H1 (cell line): ENCODE results near the gene CPED1. TPM values are rescaled to one million over a fixed set of nuclear protein-coding genes. Genes with fewer than 3 reads are reported as not detected.

Source experiments
- CTCF ChIA-PET: fragments of 300-600 bp; sonication (Branson Sonifier 250); formaldehyde crosslinking; loops from one replicate; lab custom pipeline; 2021; ENCODE audit not compliant: partially characterized antibody; lab: Charles Lee
- POLR2A ChIA-PET: fragments of 300-600 bp; sonication (Branson Sonifier 250); formaldehyde crosslinking; loops from one replicate; lab custom pipeline; 2021; ENCODE audit warnings: inconsistent platforms; ENCODE audit not compliant: partially characterized antibody; lab: Charles Lee
- DNase-seq, 2 experiments: peaks; one replicate each; pipeline versions ENCODE4 v3.0.0 to v3.0.0-alpha.2; 2010 to 2022; ENCODE audit warnings: low spot score in 2 of 2, low read depth in 1 of 2, mixed read lengths in 1 of 2
- FAIRE-seq: peaks from 2 replicates; lab custom pipeline; 2011; peaks lifted over from hg19 to GRCh38; lab: Jason Lieb, UNC
- H2AFZ ChIP-seq: 2 replicates; pipeline ENCODE4 v1.8.1; 2012; ENCODE audit warnings: low read length, inconsistent platforms
- H2AK5ac ChIP-seq: 2 replicates; pipeline ENCODE4 v1.6.1; 2013; ENCODE audit warnings: low read depth, low read length
- H2BK120ac ChIP-seq: replicated peaks from 2 replicates; pipeline ENCODE3; 2013; ENCODE audit warnings: low read depth, low read length, inconsistent platforms
- H2BK12ac ChIP-seq: 2 replicates; pipeline ENCODE4 v1.6.1; 2013; ENCODE audit warnings: low read depth, low read length
- H2BK15ac ChIP-seq: 2 replicates; pipeline ENCODE4 v1.6.1; 2013; ENCODE audit warnings: low read length
- H2BK20ac ChIP-seq: 2 replicates; pipeline ENCODE4 v1.6.1; 2013; ENCODE audit warnings: low read length
- H2BK5ac ChIP-seq: 2 replicates; pipeline ENCODE4 v1.6.1; 2013; ENCODE audit warnings: low read depth, low read length
- H3K14ac ChIP-seq: 2 replicates; pipeline ENCODE4 v1.6.1; 2013; ENCODE audit warnings: inconsistent platforms; ENCODE audit not compliant: insufficient read length
- H3K18ac ChIP-seq: 2 replicates; pipeline ENCODE4 v1.6.1; 2013; ENCODE audit warnings: low read length; ENCODE audit errors: extremely low read depth
- H3K23ac ChIP-seq: 2 replicates; pipeline ENCODE4 v1.6.1; 2013; ENCODE audit warnings: inconsistent platforms; ENCODE audit not compliant: insufficient read length
- H3K23me2 ChIP-seq: 2 replicates; pipeline ENCODE4 v1.6.1; 2013; ENCODE audit warnings: low read depth, low read length
- H3K27ac ChIP-seq: 2 replicates; pipeline ENCODE4 v1.6.1; 2011; ENCODE audit warnings: low read depth, low read length, inconsistent platforms
- H3K27me3 ChIP-seq, 4 experiments: replicated peaks in 1 of 4; 1 replicate in 1 of 4; 2 replicates in 3 of 4; pipeline versions ENCODE4 v1.6.1 to v1.8.1; 2011 to 2013; ENCODE audit warnings: low read length in 3 of 4, mild to moderate bottlenecking in 3 of 4, inconsistent platforms in 2 of 4, mixed read lengths in 2 of 4, moderate library complexity in 1 of 4; ENCODE audit not compliant: control insufficient read depth in 3 of 4, insufficient read depth in 3 of 4; ENCODE audit errors: extremely low read depth in 1 of 4
- H3K36me3 ChIP-seq, 4 experiments: 2 replicates each; pipeline versions ENCODE4 v1.6.1 to v1.8.1; 2011 to 2013; ENCODE audit warnings: mild to moderate bottlenecking in 4 of 4, low read length in 3 of 4, moderate library complexity in 2 of 4, control low read depth in 1 of 4, inconsistent platforms in 1 of 4; ENCODE audit not compliant: insufficient read depth in 4 of 4, control insufficient read depth in 2 of 4
- H3K4ac ChIP-seq: replicated peaks from 2 replicates; pipeline ENCODE3; 2013; ENCODE audit warnings: low read length, low read depth, mixed read lengths, inconsistent platforms; ENCODE audit not compliant: insufficient read length
- H3K4me1 ChIP-seq, 4 experiments: replicated peaks in 1 of 4; 1 replicate in 1 of 4; 2 replicates in 3 of 4; pipeline versions ENCODE4 v1.6.1 to v1.8.1; 2011 to 2013; ENCODE audit warnings: low read length in 3 of 4, inconsistent platforms in 2 of 4, mixed read lengths in 1 of 4; ENCODE audit not compliant: insufficient read depth in 4 of 4, control insufficient read depth in 3 of 4
- H3K4me2 ChIP-seq, 2 experiments: 2 replicates each; pipeline versions ENCODE4 v1.6.1 to v1.8.1; 2011 to 2013; ENCODE audit warnings: low read depth in 2 of 2, low read length in 2 of 2, control low read depth in 1 of 2, inconsistent platforms in 1 of 2, mild to moderate bottlenecking in 1 of 2; ENCODE audit not compliant: insufficient read depth in 1 of 2
- H3K4me3 ChIP-seq, 4 experiments: fragments of 200-600, 300-600 bp in 1 of 4; sonication (generic), shearing (Covaris generic), sonication (Bioruptor Twin) in 1 of 4; 2 replicates each; pipeline versions ENCODE4 v1.5.1 to v1.8.1; 2011 to 2016; ENCODE audit warnings: low read length in 4 of 4, low read depth in 3 of 4, control low read depth in 2 of 4, inconsistent platforms in 2 of 4, mild to moderate bottlenecking in 2 of 4, mixed read lengths in 1 of 4, moderate library complexity in 1 of 4; ENCODE audit not compliant: insufficient read depth in 2 of 4; ENCODE audit errors: extremely low read depth in 1 of 4
- H3K56ac ChIP-seq: replicated peaks from 2 replicates; pipeline ENCODE3; 2013; ENCODE audit warnings: low read depth, mild to moderate bottlenecking, mixed read lengths, low read length, inconsistent platforms; ENCODE audit not compliant: insufficient read length
- H3K79me1 ChIP-seq: 2 replicates; pipeline ENCODE4 v1.6.1; 2013; ENCODE audit warnings: low read depth, low read length, control low read depth
- H3K79me2 ChIP-seq, 2 experiments: 2 replicates each; pipeline versions ENCODE4 v1.6.1 to v1.8.1; 2012 to 2013; ENCODE audit warnings: low read length in 2 of 2, mild to moderate bottlenecking in 2 of 2, inconsistent platforms in 1 of 2; ENCODE audit not compliant: insufficient read depth in 2 of 2, control insufficient read depth in 1 of 2
- H3K9ac ChIP-seq, 4 experiments: replicated peaks in 1 of 4; 1 replicate in 1 of 4; 2 replicates in 3 of 4; pipeline versions ENCODE4 v1.6.1 to v1.8.1; 2011 to 2013; ENCODE audit warnings: low read depth in 3 of 4, low read length in 3 of 4, control low read depth in 2 of 4, mild to moderate bottlenecking in 2 of 4, moderate library complexity in 2 of 4, inconsistent platforms in 1 of 4; ENCODE audit errors: extremely low read depth in 1 of 4
- H3K9me3 ChIP-seq, 2 experiments: 2 replicates each; pipeline versions ENCODE4 v1.6.1 to v1.8.1; 2012 to 2013; ENCODE audit warnings: mild to moderate bottlenecking in 2 of 2, moderate library complexity in 2 of 2, control low read depth in 1 of 2, inconsistent platforms in 1 of 2, low read depth in 1 of 2, low read length in 1 of 2, mixed read lengths in 1 of 2; ENCODE audit not compliant: insufficient read depth in 2 of 2
- H4K20me1 ChIP-seq, 2 experiments: replicated peaks in 1 of 2; 2 replicates each; pipeline versions ENCODE3 to v1.8.1; 2011 to 2013; ENCODE audit warnings: inconsistent platforms in 2 of 2, low read length in 2 of 2, mild to moderate bottlenecking in 1 of 2; ENCODE audit not compliant: insufficient read depth in 2 of 2, control insufficient read depth in 1 of 2
- H4K5ac ChIP-seq: 2 replicates; pipeline ENCODE4 v1.6.1; 2013; ENCODE audit warnings: low read length, low read depth, mixed read lengths, inconsistent platforms; ENCODE audit not compliant: insufficient read length
- H4K8ac ChIP-seq: 2 replicates; pipeline ENCODE4 v1.8.0; 2013; ENCODE audit warnings: mild to moderate bottlenecking, moderate library complexity, low read length, inconsistent platforms; ENCODE audit not compliant: insufficient read depth; ENCODE audit errors: extremely low read depth
- H4K91ac ChIP-seq: replicated peaks from 2 replicates; pipeline ENCODE3; 2013; ENCODE audit warnings: low read length, mixed read lengths, inconsistent platforms; ENCODE audit not compliant: insufficient read length
- BCL11A ChIP-seq, 2 experiments: IDR thresholded peaks; one replicate each; pipeline ENCODE4 v1.6.1; 2011; ENCODE audit warnings: low read depth in 2 of 2, low read length in 2 of 2, mild to moderate bottlenecking in 2 of 2
- WGBS, 2 experiments: shearing (Covaris generic) in 1 of 2; methylation state at CpG; one replicate each; pipeline versions ENCODE4 v1.1.6 to v1.1.7; 2013 to 2015; ENCODE audit warnings: low lambda C conversion rate in 2 of 2, mixed read lengths in 2 of 2, inconsistent platforms in 1 of 2, low coverage in 1 of 2, missing lambda C conversion rate in 1 of 2; ENCODE audit not compliant: insufficient replicate concordance in 2 of 2, insufficient coverage in 1 of 2, insufficient read length in 1 of 2; ENCODE audit errors: extremely low coverage in 1 of 2, missing lambda C conversion rate in 1 of 2; 5-methylcytosine and 5-hydroxymethylcytosine counted together
- polyA plus RNA-seq, 7 experiments: library from polyadenylated mRNA; depleted of rRNA in 3 of 7; stranded (reverse) in 5 of 7; unstranded in 2 of 7; fragments of >200 nt in 5 of 7; fragments of 200-250 nt in 2 of 7; gene quantifications; 1 replicate in 5 of 7; 2 replicates in 1 of 7; 4 replicates in 1 of 7; pipeline versions ENCODE4 v1.2.1 to v1.2.3, GENCODE V29; 2011 to 2013; ENCODE audit warnings: missing spikeins in 2 of 7, mixed read lengths in 2 of 7
- total RNA-seq: library from RNA; stranded (reverse); fragmentation: NEBNext Ultra II Directional; extraction: Animal tissue kit (Norgen Biotek cat#: 25700); gene quantifications from 2 replicates; pipeline ENCODE4 v1.2.1, GENCODE V29; 2021

Gene CPED1
- total and polyA plus RNA-seq, 2 of the 8 experiments (the other 6 are each of a cell fraction or from before 2014, with no cell fraction given), result 0.08 to 0.39 TPM

- no peak overlapping the region for H3K4me3 ChIP-seq
- ChIA-PET CTCF (interaction anchor here (0.5 to 0.6 kb wide), 2 partner anchors 9 to 149 kb away, joined by 3 to 4 read pairs; no protein-coding TSS in a partner anchor), POLR2A (interaction anchor here (1.0 kb wide), 1 partner anchor 19 kb away, joined by 3 read pairs; no protein-coding TSS in a partner anchor)
- H3K9me3 ChIP-seq, result no peaks in the 10 kb centered on the region
- no peaks in the 10 kb centered on the region for H4K20me1 ChIP-seq
- no peak for FAIRE-seq
- no peak overlapping the region for H3K4ac ChIP-seq
- H2BK5ac ChIP-seq, result no peak overlapping the region
- no peak overlapping the region for H3K4me2 ChIP-seq
- H2BK15ac ChIP-seq, result no peak overlapping the region
- DNase-seq, result no peak
- H3K18ac ChIP-seq, result no peak overlapping the region
- H2AFZ ChIP-seq, result no peak overlapping the region
- H3K79me2 ChIP-seq, result no peaks in the 10 kb centered on the region
- no peak overlapping the region for H3K23ac ChIP-seq
- no peak overlapping the region for H4K91ac ChIP-seq
- no peaks in the 10 kb centered on the region for H3K23me2 ChIP-seq
- H2BK20ac ChIP-seq, result no peak overlapping the region
- H3K4me1 ChIP-seq, result no peaks in the 10 kb centered on the region
- no peak overlapping the region for H2AK5ac ChIP-seq
- H3K14ac ChIP-seq, result no peak overlapping the region
- H2BK120ac ChIP-seq, result no peak overlapping the region
- H4K8ac ChIP-seq, result no peak overlapping the region
- H3K27ac ChIP-seq, result no peak overlapping the region
- no peak overlapping the region for H3K9ac ChIP-seq
- no peak overlapping the region for H3K56ac ChIP-seq
- no peak for TF ChIP-seq BCL11A (IDR thresholded peaks at IDR 0.05; ENCODE audit: low read depth in 2 of 2, low read length in 2 of 2)
- TF ChIP-seq, all 59 proteins: peak for 0
- H4K5ac ChIP-seq, result no peak overlapping the region
- 95% methylated on average over 4 of the region's 4 CpGs; no CpG with 5 or more reads in 1 of the 2 experiments for WGBS, 2 experiments
- H3K36me3 ChIP-seq, result no peaks in the 10 kb centered on the region; a peak in 1 of 8 replicates
- no peaks in the 10 kb centered on the region for H3K79me1 ChIP-seq
- no peak overlapping the region for H2BK12ac ChIP-seq
- H3K27me3 ChIP-seq, result no peaks in the 10 kb centered on the region
Measured at GRCh38 chr7:121307021-121307574, 318.6 kb downstream of the CPED1 start.
